ENCODE results near the gene ZNF497.
"Not testable (repeated sequence)": the region's sequence is repeated elsewhere in the genome, so short reads cannot be mapped to it uniquely, and the experiment has no call there.

The ZNF497 gene

DNA sequence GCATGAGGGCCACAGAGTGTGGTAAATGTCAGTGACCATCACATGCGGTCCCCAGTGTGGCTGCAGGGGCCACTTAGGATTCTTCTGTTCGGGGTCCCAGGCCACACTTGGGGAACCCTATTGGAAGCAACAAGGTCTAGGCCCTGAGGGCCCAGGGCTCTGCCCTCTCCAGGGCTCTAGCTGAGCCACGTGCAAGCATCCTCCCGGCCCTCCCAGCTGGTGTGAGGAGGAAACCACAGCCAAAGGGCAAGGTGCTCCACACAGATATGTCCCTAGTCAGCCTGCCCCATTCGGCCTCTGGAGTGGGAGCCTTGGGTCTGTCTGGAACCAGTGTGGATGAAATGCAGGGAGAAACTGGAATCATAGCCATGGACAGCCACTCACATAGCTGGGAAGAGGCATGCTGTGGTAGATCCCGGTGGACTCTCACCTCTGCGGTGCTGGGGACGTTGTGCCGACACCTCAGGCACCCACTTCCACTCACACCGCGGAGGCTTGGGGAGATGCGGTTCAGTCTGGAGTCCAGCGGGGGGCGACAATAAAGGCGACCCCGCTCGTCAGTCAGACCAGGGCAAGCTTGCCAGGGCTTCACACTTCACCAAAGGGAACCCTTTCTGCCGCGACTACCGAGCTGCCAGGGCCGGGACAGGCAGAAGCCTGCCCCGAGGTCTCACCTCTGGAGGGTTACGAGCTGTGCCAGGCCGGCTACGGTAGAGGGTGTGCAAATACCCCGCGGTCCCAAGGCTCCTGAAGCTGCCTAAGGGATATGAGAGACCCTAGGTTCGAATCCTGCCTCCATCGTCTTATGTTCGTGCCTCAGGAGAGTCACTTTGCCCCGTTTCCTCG is 4.3 kb upstream of the ZNF497 start:
- no peak for DNase-seq

GRCh38 chr19:58364146-58364545 is 1.6 kb upstream of the ZNF497 start:
- no peak for DNase-seq

DNA sequence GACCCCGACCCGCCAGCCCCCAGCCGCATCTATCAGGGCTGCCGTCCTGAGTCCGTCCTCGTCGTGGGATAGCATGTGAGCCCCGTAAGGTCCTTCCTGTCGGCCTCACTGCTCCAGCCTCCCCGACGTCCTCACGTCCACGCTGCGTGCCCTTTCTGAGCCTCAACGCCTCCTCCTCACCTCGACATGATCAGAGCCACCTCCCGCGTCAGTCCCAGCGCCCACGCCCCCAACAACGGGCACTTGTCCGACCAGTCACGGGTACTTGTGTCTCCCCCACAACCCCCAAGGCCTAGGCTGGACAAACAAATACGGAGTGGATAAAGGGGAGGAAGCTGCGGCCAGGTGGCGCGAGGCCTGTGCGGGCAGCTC is 665 bp downstream of the ZNF497 start:
- DNase-seq, result peak; percentile 34

DNA sequence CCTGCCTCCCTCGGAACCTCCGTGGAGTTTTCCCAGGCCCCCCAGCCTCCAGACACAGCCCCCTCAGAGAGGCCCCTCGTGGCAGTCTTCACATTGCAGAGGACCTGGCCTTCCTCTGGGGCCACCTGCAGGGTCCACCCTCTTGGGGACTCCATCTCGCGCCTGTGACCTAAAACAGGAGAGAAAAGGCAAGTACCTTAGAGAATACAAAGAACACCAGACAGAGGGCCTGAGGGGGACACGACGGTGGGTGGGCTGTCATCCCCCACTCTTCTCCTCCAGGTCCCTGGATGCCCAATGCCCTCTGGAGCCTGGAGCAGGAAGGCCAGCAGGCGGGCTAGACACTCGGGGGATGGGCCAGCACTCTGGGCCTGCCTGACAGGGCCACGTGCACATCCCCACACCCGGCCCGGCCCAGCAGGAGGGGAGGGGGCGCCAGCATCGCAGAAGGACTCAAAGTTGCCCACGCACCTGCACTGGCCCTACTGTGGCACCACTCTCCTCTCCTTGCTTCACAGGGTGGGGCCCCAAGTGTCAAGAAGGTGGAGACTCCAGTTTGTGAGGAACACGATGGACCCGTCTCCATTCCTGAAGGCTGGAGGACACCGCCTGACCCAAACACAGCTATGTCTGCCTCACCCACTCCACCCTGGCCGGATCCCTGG is 4.9 kb downstream of the ZNF497 start:
- DNase-seq, result no peak

- DNase-seq, result no peak
These were observed 5.6 kb downstream of the ZNF497 start for GRCh38 chr19:58356766-58357480.

- DNase-seq, result no peak
These were observed 6.4 kb downstream of the ZNF497 start for GRCh38 chr19:58355908-58356765.

- no peak for DNase-seq
These were observed 7.2 kb downstream of the ZNF497 start for GRCh38 chr19:58355215-58355796.

- no peak for DNase-seq
These were observed 8.0 kb downstream of the ZNF497 start for GRCh38 chr19:58354478-58355030.

- no peak for DNase-seq
These were observed 8.7 kb downstream of the ZNF497 start for GRCh38 chr19:58353717-58354477.

DNA sequence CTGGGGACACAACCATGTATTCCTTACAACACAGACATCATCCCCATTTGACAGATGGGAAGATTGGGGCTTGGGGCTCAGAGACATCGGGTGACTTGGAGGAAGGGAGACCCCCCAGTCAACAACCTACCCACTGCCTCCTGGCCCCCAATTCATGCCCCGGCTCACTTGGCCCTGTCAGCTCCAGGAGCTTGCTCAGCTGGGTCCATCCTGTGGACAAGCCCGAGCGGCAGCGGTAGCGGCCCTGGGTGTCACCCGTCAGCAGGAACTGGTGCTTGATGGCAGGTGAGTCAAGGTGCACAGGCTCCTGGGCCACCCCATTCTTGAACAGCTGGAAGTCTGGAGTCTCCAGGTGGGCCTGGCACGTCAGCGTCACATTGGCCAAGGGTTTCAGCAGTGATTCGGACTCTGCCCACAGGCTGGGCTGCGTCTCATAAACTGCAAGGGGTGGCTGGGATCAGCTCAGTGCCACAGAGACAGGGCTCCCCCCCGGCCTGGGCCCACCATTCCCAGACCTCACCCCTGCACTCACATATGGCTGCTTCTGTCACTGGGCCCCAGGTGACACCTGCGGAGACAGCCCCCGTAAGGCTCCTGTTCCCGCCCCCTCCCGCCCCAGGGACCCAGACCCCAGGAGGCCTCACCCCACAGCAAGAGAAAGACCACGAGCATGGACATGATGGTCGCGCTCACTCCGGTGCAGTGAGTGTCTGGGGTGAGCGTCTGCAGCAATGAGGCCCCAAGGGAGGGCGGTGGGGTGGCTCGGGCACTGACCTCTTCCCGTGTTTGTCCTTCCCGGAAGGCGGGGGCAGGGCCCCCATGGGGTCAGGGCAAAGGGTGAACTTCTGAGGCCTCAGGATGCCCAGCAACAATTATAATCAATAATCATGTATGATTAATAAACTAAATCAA is 9.5 kb downstream of the ZNF497 start, which contains the start of gene A1BG:
Gene A1BG (minus strand): TSS at position 733 of the 912 bp plus-strand sequence. CDS start 55 bp downstream, at position 678.
- DNase-seq, result no peak

GRCh38 chr19:58351990-58352755 is 10.4 kb downstream of the ZNF497 start:
- DNase-seq, result no peak

DNA sequence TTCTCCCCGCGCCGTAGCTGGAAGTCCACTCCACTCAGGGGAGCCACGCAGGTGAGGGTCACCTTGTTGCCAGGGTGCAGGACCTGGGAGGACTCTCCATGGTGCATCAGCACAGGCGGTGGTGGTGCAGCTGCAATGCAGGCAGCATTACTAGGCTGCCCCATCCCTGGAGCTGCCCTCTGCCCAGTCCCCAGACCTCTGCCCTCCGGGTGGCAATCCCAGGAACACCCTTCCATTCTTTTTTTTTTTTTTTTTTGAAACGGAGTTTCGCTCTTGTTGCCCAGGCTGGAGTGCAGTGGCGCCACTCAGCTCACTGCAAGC is 11.0 kb downstream of the ZNF497 start:
- DNase-seq, result no peak

DNA sequence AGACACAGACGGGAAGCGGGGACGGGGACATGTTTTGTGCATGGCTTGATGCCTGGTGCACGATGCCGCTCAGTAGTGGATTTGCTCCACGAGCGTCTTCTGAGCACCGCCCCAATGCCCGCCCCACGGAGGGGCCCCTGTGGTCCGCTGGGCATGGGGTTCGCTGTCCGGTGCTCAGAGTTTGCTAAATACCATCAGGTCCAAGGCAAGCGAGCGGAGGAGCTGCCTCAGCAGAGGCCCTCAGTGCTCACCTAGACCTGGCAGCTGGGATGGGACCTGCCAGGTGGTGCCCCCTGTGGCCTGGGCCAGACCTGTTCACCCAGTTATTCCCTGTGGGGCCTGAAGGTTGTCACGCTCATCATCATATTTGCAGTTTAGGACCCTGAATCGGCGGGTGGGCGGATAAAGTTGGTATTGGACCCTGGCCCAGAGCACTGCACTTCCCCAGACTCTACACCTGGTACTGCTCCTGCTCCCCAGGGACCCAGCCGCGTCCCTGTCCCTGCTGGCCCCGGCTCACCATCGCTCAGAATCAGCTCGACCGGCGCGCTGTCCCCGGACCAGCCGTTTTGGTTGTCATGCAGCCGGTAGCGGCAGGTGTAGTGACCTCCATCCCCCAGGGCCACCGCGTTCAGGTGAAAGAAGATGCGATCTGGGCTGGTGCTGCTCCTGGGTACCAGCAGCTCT is 11.5 kb downstream of the ZNF497 start:
- DNase-seq, result no peak

- no peak for DNase-seq
These were observed 12.3 kb downstream of the ZNF497 start for GRCh38 chr19:58350001-58350861.

DNA sequence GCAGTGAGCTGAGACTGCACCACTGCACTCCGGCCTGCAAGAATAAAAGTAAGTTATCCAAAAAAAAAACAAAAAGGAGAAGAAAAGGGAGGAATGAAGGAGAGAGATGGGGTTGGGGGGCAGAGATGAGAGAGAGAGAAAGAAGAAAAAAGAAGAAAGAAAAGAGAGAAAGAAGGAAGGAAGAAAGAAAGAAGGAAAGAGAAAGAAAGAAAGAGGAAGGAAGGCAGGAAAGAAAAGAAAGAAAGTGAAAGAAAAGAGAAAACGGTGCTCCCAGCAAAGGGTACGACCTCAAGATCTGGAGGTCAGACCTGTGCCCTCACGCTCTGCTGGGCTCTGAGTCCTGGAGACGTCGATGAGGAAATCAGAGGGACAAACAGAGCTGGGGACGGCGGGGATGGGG is 13.0 kb downstream of the ZNF497 start:
- DNase-seq, result no peak

GRCh38 chr19:58348080-58348479 is 14.5 kb downstream of the ZNF497 start:
- not testable (repeated sequence) for DNase-seq

All from NCI-H526 treated with DMSO at 0.1 percent for 48 hours (cell line).